Measurements from ENCODE around the gene SESTD1.

GRCh38 chr2:179133016-179133415 is 131.6 kb downstream of the SESTD1 start:
- TF ChIP-seq CTCF (IDR thresholded peaks at IDR 0.05) (no peak), POLR2A (IDR thresholded peaks at IDR 0.05) (no peak)

Data from heart left ventricle (tissue), 13 donors.